ENCODE measurements around the gene HECW1.
"Not testable (repeated sequence)": the region's sequence is repeated elsewhere in the genome, so short reads cannot be mapped to it uniquely, and the experiment has no call there.

Gene HECW1

DNA sequence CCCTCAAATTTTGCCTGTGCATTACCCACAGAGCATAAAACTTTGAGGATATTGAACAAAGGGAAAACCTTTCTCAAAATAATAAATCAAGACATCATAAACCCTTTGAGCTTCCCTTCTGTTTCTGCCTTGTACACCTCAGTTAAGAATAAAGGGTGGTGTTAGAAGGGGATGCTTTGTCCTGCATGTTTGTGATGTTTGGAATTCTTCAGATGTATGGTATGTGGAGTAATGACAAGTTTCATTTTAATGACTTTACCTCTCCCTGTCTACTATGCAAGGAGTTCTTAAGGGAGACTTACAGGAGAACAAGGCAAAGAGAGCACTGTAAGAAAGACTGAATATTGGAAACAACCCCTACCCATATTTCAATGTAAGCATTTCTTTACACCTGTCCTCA lies 99.2 kb downstream of the HECW1 start:
- no peak for DNase-seq

DNA sequence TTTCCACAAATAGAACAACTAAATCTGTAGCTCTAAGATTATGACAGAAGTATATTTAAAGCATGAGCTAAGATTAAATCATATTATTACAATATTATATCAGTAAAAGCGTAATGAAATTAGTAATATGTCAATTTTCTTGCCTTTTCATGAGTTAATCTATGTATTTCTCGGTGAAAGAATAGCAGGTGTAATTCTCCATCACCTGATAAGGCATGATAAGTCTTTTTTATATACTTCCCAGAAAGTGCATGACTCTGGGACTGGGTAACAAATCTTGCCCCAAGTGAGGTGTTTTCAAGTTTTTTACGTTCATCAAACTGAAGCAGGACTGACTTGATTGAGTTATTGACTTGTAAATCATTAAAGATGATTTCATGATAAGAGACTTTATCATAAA lies 100.5 kb downstream of the HECW1 start:
- no peak for DNase-seq

DNA sequence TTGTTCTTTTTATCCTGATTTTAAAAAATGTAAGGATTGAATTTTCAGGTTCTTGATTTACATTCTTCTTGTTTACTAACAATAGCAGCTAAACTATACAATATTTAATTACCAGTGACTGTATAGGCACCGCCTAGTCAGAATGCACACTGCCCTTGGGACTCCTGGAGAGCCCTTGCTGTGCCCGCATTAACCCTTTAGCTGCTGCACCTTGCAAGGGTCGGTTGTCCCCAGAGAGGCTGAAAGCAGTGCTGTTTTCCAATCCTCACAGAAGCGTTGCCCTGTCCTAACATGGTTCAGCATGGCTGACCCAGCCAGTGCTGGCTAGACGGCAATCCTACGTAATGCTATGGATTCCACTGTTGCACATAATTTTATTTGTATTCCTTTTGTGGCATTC lies 102.6 kb downstream of the HECW1 start:
- no peak for DNase-seq

DNA sequence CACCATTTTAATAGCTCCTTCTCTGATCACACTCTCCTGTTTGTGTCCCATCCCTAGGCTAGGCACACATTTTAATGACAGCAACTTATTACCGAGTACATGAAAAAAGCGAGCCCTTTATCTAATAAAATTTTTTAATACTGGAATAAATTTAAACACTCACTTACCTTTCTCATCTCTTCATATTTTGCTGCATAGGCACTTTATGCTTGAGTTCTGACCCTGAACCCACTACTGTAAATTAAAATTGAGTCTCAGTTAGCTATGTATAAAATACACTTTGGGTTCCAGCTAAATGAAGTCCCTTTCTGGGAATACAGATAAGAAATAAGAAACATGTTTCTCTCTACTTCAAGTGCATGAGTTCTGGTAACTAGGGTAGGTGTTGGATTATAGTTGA lies 104.6 kb downstream of the HECW1 start:
- DNase-seq: no peak

DNA sequence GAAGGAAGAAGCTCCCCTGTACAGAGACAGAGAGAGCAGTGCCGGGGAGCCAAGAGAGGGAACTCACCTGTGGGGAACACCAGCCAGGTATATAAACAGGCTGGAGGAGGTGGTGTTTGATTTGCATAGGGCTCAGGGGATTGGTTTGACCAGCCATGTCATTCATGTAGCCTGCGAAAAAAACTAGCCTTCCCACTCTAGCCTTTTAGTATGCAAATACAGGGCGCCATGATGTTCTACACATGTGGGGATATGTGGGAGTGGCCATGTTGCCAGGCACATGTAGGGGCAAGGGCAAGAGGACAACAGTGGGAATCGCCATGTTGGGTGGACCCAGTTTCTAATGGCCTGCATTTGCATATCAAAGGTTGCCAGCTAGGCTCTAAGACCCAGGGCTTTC lies 106.5 kb downstream of the HECW1 start:
- not testable (repeated sequence) for DNase-seq

DNA sequence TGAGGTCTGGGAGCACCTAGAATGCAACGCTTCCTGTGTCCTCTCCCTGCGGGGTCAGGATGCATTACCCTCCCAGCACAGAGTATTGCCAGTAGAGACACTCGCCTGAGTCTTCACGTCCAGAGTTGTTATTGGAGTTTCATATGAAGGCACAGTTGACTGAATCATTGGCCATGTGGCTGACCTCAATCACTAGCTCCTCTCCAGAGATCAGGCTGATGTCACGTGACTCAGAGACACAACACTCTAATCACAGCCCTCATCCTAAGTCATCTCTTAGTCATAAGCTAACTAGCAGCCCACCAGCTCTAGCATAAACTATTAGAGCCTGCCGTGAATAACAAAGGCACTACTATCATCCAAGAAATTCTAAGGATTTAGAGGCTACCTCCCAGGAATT lies 107.8 kb downstream of the HECW1 start:
- DNase-seq: no peak

DNA sequence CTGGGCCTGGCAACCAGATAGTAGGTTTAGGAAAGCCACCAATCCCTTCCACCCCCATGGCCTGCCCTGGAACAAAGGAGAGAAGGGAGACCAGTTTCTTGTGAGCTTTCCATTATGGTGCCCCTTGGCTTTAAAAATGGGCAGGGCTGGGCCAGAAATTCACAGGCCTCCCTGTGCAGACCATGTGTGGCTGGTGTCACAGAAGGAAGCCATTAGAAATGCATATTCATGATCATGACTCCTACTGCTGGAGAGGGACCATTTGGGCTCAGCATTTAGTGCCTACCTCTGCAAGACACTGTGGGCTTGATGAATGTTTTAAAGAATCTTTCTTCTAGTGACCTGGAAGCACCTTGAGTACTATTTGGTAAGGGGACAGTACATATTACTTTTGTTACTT lies 108.3 kb downstream of the HECW1 start:
- no peak for DNase-seq

DNA sequence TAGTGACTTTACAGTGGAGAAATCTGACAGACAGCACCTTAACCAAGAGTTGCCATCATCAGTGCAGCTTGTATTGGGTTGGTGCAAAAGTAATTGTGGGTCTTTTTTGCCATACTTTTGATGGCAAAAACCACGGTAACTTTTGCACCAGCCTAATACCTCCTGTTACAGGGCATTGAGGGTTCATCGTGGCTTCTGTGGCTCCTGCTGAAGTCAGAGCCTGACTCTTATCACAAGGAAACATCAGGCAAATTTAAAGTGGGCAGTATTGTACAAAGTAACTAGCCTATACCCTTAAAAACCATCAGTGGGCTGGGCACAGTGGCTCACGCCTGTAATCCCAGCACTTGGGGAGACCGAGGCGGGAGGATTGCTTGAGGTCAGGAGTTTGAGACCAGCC lies 117.4 kb downstream of the HECW1 start:
- no peak for DNase-seq

DNA sequence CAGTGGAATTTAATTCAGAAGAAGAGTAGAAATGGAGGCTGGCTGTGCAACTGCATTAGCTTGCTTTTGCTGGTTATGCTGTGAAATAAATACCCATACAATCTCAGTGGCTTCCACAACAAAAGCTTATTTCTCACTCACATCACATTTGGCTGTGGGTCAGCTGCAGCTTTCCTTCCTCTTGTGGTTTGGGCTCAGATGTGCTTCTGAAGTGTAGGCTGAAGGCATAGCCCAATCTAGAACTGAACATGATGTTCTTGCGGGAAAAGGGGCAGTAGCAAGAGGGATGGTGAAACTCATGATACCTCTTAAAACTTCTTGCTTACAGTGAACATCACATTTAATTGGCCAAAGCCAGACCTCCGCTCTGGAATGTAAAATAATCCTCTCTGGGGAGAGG lies 119.9 kb downstream of the HECW1 start:
- no peak for DNase-seq

DNA sequence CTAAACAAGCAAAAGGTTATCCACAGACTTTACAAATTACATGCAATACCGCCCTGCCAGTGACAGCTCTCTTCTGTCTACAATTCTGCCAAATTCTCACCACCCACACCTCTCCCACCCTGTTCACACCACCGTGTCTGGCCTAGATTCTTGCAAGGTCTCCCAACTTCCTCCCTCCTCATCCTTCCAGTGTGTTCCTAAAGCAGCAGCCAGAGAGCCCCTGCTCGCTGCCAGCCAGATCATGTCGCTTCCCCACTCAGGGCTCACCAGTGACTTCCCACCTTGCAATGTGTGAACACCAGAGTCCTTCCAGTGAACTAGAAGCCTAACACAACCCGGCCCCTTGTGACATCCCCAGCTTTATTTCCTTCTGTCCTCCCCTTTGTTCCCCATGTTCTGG lies 121.6 kb downstream of the HECW1 start:
- DNase-seq: no peak

DNA sequence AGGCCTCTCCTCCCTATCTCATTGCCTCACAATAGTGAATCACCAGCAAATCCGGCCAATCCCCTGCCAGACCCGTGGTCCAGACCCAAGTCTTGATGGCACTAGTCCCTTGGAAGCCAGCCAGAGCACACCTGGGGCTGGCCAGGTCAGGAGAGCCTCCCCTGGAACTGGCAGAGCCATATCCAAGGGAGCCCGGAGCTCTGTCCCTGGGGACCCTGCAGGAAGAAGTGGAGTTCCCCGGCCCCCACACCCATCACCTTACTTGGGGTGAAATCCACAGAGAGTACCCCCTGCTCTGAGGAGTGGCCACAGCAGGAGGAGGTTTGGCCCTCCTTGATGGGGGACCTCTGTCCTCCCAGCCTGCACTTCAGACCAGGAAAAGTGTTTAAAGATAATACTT lies 122.5 kb downstream of the HECW1 start:
- DNase-seq: no peak

DNA sequence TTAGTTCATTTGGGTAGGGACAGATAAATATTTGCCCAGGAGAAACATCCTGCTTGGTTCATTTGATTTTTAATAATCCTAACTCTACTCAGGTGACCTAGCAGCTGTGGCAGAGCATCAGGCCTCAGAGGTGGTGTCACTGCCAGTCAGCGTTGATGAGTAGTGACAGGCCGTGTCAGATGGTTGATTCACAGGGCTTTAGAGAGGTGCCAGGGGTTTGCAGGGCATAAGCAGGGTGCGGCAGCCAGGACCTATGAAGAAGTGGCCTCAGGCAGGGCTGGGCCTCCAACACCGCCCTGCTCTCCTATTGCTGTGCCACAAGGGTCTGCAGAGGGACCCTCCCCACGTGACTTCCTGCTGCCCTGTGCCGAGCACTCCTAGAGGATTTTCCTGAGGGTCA lies 128.1 kb downstream of the HECW1 start:
- DNase-seq: no peak

DNA sequence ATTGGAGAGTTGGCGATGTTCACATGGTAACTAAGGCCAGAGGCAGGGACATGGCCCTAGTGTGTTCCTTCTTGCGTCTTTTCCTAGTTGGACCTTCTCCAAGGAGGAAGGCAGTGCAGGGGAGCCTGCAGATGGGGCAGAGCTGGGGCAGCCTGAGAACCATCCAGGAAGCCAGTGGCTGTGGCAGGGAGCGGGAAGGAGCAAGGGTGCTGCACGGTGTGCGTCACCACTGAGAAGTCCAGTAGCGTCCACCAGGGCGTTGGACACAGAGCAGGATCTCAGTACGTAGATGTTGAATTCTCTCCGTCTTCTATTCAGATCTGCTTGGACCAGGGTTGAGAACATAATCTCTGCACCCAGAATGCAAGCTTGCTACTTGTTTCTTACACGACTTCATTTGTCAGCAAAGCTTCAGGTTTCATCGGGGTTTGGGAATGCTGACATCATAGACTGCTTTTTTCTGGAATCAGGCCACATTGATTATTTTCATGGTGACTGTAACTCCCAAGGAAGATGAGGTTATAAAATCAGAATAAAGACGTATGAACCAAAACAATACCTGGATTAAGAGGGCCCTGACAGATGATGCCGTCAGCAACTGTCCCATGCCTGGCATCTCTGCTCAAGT lies 130.3 kb downstream of the HECW1 start:
- no peak for DNase-seq

DNA sequence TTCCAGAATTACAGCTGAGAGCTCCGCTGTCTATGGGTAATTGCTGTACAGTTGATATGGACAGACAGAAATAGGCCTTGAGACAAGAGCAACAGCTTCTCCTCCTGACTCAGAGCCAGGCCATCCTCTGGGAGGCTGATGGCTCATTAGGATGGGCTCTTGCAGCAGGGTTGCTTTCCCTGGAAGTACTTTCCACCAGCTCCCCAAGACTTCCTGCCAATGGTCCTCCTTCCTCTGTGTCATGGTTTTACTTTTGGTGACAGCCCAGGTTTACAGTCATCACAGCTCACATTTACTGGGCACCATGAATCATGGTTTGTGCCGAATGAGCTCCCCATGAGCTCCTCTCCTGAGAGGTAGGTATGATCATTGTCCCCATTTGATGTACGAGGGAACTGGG lies 131.8 kb downstream of the HECW1 start:
- DNase-seq: no peak

DNA sequence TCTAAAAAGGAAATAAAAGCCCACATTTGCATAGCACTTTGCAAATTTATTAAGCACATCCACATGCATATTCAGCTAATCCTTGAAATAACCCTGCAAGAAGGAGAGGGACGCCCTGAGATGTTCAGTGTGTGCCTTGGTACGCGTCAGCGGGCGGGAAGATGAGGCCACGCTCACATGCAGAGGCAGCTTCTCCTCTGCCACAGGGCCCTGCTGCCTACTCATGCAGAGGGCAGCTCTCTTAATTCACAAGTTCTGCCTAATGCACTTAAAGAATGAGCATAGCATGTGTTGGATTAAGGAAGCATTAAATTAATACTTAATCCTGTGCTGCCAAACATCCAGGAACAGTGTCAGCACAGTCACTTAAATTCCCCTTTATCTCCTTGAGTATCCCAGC lies 132.3 kb downstream of the HECW1 start:
- DNase-seq: no peak

DNA sequence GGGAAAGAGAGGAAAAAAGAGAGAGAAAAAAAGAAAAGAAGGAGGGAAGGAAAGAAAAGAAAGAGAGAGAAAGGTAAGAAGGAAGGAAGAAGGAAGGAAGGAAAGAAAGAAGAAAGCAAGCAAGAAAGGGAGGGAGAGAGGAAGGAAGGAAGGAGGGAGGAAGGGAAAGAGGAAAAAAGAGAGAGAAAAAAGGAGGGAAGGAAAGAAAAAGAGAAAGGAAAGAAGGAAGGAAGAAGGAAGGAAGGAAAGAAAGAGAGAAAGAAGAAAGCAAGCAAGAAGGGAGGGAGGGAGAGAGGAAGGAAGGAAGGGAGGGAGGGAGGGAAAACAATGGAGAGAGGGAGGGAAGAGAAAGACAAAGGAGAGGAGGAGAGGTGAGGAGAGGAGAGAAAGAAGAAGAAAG lies 135.3 kb downstream of the HECW1 start:
- no peak for DNase-seq

DNA sequence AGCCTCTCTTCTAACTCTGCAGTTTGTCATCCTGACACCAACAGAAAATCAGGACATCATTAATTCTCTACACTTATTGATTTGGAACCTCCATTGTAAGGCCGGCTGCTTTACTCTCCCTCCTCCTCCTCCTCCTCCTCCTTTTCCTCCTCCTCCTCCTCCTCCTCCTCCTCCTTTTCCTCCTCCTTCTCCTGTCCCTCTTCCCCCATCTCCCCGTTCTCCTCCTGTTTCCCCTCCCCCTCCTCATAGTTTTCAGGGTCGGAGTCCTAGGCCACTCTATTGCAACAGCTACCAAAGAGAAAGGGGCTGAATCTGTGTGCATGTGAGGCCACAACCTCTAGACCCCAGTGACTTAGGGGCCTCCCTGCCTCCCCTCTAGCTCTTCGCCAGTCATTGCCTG lies 136.1 kb downstream of the HECW1 start:
- DNase-seq: no peak

DNA sequence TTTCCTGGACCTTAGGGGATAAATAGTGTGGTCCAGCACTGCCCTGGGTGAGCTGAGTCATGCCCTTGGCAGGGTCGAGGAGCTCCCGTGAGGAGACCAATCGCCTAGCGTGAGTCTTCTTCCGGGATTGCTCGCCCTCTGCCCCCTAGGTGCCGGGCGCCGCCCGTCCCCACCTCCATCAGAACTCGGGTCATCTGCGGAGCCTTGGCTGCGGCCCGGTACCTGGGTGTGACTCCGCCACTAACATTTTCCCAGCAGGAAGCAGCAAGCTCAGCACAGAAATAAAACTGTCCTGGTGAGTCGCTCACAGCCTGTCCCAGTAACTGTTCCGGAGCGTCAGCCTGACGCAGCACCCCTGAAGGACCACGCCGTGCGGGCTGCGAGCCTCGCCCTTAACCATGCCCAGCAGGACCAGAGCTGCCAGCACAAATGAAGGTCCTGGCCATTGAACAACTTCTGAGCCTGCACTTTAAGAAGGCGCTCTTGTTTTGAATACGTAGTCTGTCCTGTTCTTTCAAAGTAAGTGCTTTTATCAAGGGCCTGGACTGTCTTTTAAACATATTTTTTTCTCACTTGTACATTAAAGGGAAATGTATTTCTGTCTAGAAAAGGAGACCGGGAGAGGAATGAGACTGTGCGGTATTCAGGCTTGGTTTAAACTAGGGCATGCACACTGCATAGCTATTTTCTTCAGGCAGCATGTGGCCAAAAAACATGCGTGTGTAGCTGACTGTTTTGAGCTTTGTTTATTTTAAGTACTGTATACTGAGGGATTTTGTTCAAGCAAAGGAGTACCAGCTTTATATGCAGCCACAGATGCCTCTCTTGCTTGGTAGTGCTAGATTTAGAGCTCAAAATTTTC lies 136.7 kb downstream of the HECW1 start:
- no peak for DNase-seq

DNA sequence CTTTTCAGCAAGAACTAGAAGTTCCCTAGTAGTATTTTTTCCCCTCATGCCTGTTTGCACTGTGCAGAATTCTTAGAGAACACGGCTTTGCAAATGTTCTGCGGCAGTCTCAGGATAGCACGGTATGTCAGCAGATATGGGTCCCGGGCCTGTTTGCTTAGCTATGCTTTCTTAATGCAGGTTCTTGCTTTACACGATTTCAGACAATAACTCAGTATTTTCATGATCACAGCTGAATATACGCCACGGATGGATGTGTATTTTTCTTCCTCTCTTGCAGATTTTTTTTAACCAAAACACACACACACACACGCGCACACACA lies 137.3 kb downstream of the HECW1 start:
- DNase-seq: no peak

DNA sequence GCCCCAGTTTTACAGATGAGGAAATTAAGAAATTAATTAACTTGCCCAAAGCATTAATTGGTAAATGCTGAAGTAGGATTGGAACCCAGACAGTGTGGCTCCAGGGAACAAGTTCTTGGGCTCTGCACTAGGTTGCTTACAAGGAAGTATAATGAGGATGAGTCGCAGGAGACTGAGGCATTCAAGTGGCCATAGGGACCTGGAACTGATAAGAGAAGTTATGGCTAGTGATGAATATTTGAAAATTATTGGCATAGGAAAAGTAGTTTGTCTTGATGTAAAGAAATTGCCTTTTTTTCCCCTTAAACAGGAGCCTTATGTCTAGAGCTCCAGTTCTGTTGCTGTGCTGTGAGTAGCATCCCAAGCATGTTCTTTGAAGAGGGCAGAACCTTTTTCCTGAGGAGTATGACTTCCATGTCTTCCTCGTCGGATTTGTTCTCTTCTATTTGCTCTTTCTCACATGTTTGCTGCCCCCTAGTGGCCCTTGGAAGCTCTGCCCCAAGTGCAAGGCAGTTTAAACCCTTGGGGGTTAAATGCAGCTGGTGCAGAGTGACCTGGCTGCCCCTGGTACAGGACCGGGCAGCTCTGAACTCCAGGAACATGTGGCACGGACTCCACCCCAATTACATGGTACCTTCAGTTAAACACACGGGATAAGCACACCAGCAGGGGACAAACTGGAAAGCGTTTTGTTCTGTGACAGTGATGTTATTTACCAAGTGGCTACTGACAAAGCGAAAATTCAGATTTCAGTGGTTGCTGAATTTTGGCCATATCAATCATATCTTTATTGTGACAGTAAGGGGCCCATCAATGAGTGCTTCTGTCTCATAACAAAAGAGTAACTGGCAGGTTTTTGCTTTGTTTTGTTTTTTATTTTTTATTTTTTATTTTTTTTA lies 148.8 kb downstream of the HECW1 start:
- peak; percentile 83 for DNase-seq

DNA sequence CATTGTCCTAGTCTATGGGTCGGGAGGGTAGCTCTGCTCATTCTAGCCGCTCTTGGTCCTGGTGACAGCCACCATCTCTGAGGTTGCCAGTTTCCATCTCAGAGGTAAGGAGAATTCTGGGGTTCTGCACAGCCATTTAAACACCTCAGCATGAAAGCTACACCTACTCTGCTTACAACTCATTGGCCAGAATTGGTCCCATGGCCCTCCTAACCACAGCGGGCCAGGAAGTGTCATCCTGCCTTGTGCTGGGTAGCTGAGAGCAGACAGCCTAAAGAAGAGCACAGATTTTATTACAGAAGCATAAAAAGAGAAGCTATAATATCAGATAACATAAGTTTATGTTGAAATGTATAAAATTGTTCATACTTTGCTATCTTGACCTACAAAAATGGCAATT lies 152.7 kb downstream of the HECW1 start:
- DNase-seq: no peak

DNA sequence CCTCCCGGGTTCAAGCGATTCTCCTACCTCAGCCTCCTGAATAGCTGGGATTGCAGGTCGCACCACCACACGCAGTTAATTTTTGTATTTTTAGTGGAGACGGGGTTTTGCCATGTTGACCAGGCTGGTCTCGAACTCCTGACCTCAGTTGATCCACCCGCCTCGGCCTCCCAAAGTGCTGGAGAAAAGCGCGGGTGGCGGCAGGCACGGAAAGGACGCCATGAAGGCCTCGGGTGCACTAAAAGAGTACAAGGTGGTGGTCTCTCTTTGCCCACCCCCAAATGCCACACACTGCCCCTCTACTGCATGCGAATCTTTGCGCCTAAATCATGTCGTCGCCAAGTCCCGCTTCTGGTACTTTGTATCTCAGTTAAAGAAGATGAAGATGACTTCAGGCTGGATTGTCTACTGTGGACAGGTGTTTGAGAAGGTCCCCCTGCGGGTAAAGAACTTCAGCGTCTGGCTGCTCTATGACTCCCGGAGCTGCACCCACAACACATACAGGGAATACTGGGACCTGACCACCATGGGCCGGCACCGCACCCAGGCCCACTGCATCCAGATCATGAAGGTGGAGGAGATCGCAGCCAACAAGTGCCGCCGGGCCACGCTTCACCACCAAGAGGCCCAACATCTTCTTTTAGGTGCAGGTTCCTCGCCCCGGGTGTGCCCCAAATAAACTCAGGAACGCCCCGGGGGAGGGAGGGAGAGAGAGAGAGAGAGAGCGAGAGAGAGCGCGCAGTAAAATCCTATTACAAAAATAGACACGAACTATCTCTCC lies 161.7 kb downstream of the HECW1 start:
- no peak for DNase-seq

DNA sequence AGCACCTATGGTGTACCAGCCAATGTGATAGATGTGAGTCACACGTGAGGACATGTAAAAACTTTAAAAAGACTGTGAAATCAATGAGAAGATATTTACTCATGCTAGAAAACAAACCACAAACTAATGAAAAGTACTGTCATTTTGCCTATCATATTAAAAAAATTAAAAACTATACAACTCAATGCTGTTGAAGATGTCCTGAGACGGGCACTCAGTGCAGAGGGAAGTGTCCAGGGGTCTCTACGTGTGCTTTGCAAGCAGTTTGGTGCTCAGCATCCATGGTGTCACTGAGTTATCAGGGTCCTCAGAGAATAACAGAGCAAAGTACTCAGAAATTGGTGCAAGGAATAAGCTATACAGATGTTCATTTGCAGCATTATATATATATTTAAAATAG lies 162.3 kb downstream of the HECW1 start:
- DNase-seq: no peak

Measured in amniotic stem cell (primary cell).